ENCODE results near the gene ADARB2.
"Not testable (repeated sequence)": the region's sequence is repeated elsewhere in the genome, so short reads cannot be mapped to it uniquely, and the experiment has no call there.

The ADARB2 gene

DNA sequence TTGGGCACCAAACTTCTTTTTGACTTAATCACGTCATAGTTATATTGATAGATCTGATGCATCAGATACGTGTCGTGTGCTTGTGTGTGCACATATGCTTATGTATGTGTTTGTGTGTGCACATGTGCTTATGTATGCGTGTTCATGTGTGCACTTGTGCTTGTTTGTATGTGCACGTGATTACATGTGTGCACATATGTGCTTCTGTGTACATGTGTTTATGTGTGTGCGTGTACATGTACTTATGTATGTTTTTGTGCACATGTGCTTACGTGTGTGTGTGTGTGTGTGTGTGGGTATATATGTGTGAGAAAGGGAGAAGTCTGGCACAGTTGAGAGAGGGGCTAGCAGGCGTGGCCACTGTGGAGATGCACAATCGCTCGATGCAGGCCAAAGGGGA lies 507.8 kb downstream of the ADARB2 start:
- H3K4me3 ChIP-seq (ENCODE audit: low read depth, low read length): no peak overlapping the region
- TF ChIP-seq, protein P1, sequence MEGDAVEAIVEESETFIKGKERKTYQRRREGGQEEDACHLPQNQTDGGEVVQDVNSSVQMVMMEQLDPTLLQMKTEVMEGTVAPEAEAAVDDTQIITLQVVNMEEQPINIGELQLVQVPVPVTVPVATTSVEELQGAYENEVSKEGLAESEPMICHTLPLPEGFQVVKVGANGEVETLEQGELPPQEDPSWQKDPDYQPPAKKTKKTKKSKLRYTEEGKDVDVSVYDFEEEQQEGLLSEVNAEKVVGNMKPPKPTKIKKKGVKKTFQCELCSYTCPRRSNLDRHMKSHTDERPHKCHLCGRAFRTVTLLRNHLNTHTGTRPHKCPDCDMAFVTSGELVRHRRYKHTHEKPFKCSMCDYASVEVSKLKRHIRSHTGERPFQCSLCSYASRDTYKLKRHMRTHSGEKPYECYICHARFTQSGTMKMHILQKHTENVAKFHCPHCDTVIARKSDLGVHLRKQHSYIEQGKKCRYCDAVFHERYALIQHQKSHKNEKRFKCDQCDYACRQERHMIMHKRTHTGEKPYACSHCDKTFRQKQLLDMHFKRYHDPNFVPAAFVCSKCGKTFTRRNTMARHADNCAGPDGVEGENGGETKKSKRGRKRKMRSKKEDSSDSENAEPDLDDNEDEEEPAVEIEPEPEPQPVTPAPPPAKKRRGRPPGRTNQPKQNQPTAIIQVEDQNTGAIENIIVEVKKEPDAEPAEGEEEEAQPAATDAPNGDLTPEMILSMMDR (IDR thresholded peaks at IDR 0.05; ENCODE audit: borderline replicate concordance, insufficient read depth, low read depth, low read length): no peak

DNA sequence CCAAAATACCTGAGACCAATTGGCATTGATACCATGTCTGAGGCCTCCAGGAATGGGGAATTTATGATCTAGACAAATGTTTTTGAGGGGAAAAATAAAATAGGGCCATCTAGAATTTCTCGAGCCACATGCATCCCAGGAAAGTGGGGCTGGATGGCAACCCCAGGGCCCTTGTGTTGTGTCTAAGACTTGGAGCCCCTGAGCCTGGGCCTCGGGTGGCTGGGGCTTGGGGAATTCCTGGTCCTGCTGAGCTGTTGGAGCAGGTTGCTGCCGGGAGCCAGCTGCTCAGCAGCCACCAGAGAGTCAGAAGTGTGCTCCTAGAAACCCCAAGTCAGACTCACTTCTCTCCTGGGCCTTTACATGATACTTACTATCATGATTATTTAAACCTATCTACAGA lies 508.2 kb downstream of the ADARB2 start:
- no peak overlapping the region for H3K4me3 ChIP-seq (ENCODE audit: low read depth, low read length)
- TF ChIP-seq, protein P1 (IDR thresholded peaks at IDR 0.05; ENCODE audit: borderline replicate concordance, insufficient read depth, low read depth, low read length): no peak

DNA sequence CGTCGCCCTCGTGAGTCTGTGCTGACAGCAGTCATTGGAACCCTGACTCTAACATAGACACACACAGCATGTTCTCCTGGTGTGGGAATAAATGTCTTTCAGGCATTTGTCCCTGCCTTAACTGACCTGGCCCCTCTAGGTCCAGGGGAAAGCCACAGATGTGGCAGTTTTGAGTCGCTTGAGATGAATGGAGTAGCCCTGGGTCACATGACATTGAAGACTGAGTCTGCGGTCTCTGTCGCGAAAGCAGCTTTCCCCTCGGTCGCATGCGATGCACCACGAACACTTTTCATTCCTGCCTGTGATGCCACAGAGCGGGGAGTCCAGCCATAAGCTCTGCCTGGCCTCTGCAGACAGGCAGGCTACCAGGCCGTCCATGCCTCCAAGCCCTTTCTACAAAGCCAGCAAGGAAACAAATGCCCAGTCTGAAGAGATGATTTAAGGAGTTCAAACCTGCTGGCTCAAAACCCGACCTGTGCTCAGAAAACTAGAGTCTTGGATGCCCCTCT lies 508.8 kb downstream of the ADARB2 start:
- TF ChIP-seq, protein P1 (IDR thresholded peaks at IDR 0.05; ENCODE audit: borderline replicate concordance, insufficient read depth, low read depth, low read length): no peak

DNA sequence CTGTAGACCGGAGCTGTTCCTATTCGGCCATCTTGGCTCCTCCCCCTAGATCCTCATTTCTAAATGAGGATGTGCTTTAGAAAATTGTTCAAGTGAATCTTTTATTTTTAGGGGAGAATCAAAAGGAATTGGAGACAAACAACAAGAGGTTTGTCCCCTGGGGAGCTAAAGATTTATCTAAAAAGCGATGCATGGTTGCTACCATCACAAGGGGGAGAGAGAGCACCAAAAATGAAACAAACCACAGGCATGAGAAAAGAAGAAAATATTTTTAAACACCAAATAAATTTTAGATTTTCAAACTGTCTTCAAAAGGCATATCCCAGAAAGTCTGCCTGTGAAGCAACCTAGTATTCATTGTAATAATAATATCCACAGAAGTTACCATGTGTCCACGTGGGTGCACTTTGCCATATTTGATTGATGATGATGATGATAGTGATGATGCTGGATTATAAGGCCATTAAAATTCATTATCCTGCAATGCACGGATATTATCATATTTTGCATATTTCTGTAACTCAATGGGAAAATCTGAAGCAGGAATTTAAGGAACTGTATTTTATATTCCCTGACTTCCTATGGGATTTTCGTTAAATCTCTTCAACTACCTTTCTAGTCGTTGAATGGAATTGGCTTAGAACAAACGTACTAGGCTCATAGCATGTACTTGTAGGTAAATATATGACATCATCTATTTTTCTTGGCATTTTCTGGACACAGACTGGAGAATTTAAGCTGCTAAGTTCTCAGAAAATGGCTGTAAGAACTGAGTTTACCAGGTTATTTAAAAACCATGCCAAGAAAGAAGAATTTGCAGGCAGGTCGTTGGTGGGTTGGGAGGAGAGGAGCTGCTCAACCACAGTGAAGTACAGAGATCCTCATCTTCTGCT lies 509.6 kb downstream of the ADARB2 start:
- no peak overlapping the region for H3K4me3 ChIP-seq (ENCODE audit: low read depth, low read length)
- TF ChIP-seq, protein P1 (IDR thresholded peaks at IDR 0.05; ENCODE audit: borderline replicate concordance, insufficient read depth, low read depth, low read length): no peak

More for the DNA sequence above, 508.8 kb downstream of the ADARB2 start:
- no peak overlapping the region for H3K4me3 ChIP-seq (ENCODE audit: low read depth, low read length)

DNA sequence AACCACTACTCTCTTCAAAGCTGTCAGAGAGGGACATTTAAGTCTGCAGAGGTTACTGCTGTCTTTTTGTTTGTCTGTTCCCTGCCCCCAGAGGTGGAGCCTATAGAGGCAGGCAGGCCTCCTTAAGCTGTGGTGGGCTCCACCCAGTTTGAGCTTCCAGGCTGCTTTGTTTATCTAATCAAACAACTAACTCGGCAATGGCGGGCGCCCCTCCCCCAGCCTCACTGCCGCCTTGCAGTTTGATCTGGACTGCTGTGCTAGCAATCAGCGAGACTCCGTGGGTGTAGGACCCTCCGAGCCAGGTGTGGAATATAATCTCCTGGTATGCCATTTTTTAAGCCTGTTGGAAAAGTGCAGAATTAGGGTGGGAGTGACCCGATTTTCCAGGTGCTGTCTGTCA lies 510.4 kb downstream of the ADARB2 start:
- not testable (repeated sequence) for H3K4me3 ChIP-seq (ENCODE audit: low read depth, low read length)

DNA sequence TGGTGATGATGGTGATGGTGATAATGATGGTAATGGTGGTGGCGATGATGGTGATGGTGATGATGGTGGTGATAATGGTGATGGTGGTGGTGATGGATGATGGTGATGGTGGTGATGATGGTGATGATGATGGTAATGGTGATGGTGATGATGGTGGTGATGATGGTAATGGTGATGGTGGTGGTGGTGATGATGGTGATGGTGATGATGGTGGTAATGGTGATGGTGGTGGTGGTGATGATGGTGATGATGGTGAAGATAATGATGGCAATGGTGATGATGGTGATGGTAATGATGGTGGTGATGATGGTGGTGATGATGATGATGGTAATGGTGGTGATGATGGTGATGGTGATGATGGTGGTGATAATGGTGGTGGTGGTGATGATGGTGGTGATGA lies 517.5 kb downstream of the ADARB2 start:
- H3K4me3 ChIP-seq (ENCODE audit: low read depth, low read length): not testable (repeated sequence)

DNA sequence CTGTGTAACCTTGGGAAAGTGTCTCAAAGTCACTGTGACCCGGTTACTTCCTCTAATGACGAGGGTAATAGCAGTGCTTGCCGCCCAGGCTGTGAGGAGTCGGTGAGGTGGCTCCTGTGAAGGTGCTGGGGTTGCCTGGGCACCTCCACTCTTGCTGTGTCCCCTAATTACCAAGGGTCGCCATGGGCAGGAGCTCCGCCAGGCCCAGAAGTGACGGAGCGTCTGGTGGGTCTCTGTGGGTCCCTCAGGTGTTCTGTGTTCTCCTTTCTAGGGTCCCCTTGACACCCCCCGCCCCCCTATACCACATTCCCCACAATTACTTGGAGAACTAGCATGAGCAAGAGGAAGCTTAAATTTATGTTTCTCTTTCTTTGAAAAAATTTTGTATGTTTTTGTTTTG lies 519.7 kb downstream of the ADARB2 start:
- TF ChIP-seq, protein P1 (IDR thresholded peaks at IDR 0.05; ENCODE audit: borderline replicate concordance, insufficient read depth, low read depth, low read length): no peak
- no peak overlapping the region for H3K4me3 ChIP-seq (ENCODE audit: low read depth, low read length)

DNA sequence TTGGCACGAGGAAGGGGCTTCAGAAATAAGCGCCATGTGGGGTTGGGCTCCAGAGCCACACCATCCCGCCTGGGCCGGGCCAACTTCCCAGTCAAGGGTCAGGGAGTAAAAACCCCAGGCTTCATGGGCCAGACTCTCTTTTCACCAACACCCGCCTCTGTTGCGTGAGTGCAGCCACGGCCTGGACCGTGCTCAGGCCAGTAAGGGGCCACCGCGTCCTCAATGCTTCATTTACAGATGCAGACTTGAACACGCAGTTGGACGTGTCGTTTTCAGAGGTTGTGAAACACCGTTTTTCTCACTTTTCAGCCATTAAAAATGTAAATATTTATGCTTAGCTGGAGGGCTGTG lies 520.1 kb downstream of the ADARB2 start:
- TF ChIP-seq, protein P1 (IDR thresholded peaks at IDR 0.05; ENCODE audit: borderline replicate concordance, insufficient read depth, low read depth, low read length): no peak
- H3K4me3 ChIP-seq (ENCODE audit: low read depth, low read length): no peak overlapping the region

Data from GM12875 (cell line).